HG03432 (cell line): ENCODE measurements around the gene C17orf50.

Experiments
- ATAC-seq: cut with Tn5 transposase; IDR thresholded peaks from one replicate; pipeline ENCODE4 v1.9.1; 2021; ENCODE audit warnings: mild to moderate bottlenecking, moderate library complexity; ENCODE audit not compliant: unreplicated experiment

C17orf50 gene

GRCh38 chr17:35809855-35810461 lies 49.3 kb downstream of the C17orf50 start:
- no peak for ATAC-seq

GRCh38 chr17:35811759-35812158 lies 51.1 kb downstream of the C17orf50 start:
- ATAC-seq = no peak

- ATAC-seq = no peak
Observed at GRCh38 chr17:35812456-35812855, 51.8 kb downstream of the C17orf50 start.
